HEK293 (cell line): ENCODE results near the gene CKS1B.
A peak's percentile ranks its signal among the peaks of the same experiment; 100 is the strongest.

Source experiments
- CTCF ChIA-PET: fragments of 350-600 bp; formaldehyde crosslinking; extraction: SDS; loops from one replicate; lab custom pipeline; 2021; ENCODE audit warnings: antibody characterized with exemption; lab: Yijun Ruan, JAX
- POLR2A ChIA-PET: fragments of 300-600 bp; formaldehyde crosslinking; extraction: SDS; loops from one replicate; lab custom pipeline; 2020; ENCODE audit warnings: antibody characterized with exemption, inconsistent platforms; lab: Yijun Ruan, JAX
- H3K27ac ChIP-seq: fragments of 200-500 bp; sonication (Bioruptor generic); 2 replicates; pipeline ENCODE4 v1.5.1; 2014; ENCODE audit warnings: low read depth, low read length, control low read depth, inconsistent platforms; ENCODE audit errors: extremely low read depth
- H3K36me3 ChIP-seq, 2 experiments: fragments of 200-500 bp in 1 of 2; sonication (Bioruptor generic) in 1 of 2; 1 replicate in 1 of 2; 2 replicates in 1 of 2; pipeline ENCODE4 v1.5.1; 2014 to 2017; ENCODE audit warnings: inconsistent platforms in 2 of 2, low read length in 2 of 2; ENCODE audit not compliant: control insufficient read depth in 2 of 2, insufficient read depth in 1 of 2
- H3K4me1 ChIP-seq: fragments of 200-500 bp; sonication (Bioruptor generic); 2 replicates; pipeline ENCODE4 v1.5.1; 2014; ENCODE audit warnings: mild to moderate bottlenecking, low read length, inconsistent platforms; ENCODE audit not compliant: control insufficient read depth, insufficient read depth
- H3K4me3 ChIP-seq: 2 replicates; pipeline ENCODE4 v1.5.1; 2011; ENCODE audit warnings: low read depth, mild to moderate bottlenecking, control low read depth, low read length, moderate library complexity
- H3K9me3 ChIP-seq: fragments of 200-500 bp; sonication (Bioruptor generic); 2 replicates; pipeline ENCODE4 v1.5.1; 2014; ENCODE audit warnings: low read depth, low read length, inconsistent platforms; ENCODE audit not compliant: control insufficient read depth, insufficient read depth
- ATF2 ChIP-seq: fragments of 450-650 bp; formaldehyde crosslinking; IDR thresholded peaks from 2 replicates; pipeline ENCODE4 v1.5.1; 2016; ENCODE audit warnings: missing biosample characterization, missing genetic modification characterization, low read depth
- KLF8 ChIP-seq: fragments of 450-650 bp; formaldehyde crosslinking; IDR thresholded peaks from 2 replicates; pipeline ENCODE4 v1.5.1; 2016; ENCODE audit warnings: missing biosample characterization, missing genetic modification characterization
- YY2 ChIP-seq: fragments of 450-650 bp; formaldehyde crosslinking; IDR thresholded peaks from 2 replicates; pipeline ENCODE4 v1.5.1; 2016; ENCODE audit warnings: missing biosample characterization, missing genetic modification characterization
- ZBTB17 ChIP-seq: fragments of 450-650 bp; formaldehyde crosslinking; IDR thresholded peaks from 2 replicates; pipeline ENCODE4 v1.5.1; 2016; ENCODE audit warnings: missing biosample characterization, missing genetic modification characterization
- ZNF155 ChIP-seq: fragments of 450-650 bp; formaldehyde crosslinking; IDR thresholded peaks from 2 replicates; pipeline ENCODE4 v1.5.1; 2016; ENCODE audit warnings: missing biosample characterization, missing genetic modification characterization
- ZNF16 ChIP-seq: fragments of 450-650 bp; formaldehyde crosslinking; IDR thresholded peaks from 2 replicates; pipeline ENCODE4 v1.5.1; 2016; ENCODE audit warnings: low read depth, missing biosample characterization, missing genetic modification characterization
- ZNF18 ChIP-seq: fragments of 450-650 bp; formaldehyde crosslinking; IDR thresholded peaks from 2 replicates; pipeline ENCODE4 v1.5.1; 2016; ENCODE audit warnings: missing biosample characterization, missing genetic modification characterization
- ZNF2 ChIP-seq: fragments of 450-650 bp; formaldehyde crosslinking; IDR thresholded peaks from 2 replicates; pipeline ENCODE4 v1.5.1; 2016; ENCODE audit warnings: missing biosample characterization, missing genetic modification characterization
- ZNF280D ChIP-seq: fragments of 450-650 bp; formaldehyde crosslinking; IDR thresholded peaks from 2 replicates; pipeline ENCODE4 v1.5.1; 2016; ENCODE audit warnings: missing biosample characterization, missing genetic modification characterization
- ZNF302 ChIP-seq: fragments of 450-650 bp; formaldehyde crosslinking; IDR thresholded peaks from 2 replicates; pipeline ENCODE4 v1.5.1; 2016; ENCODE audit warnings: missing biosample characterization, missing genetic modification characterization, low read depth
- ZNF404 ChIP-seq: fragments of 450-650 bp; formaldehyde crosslinking; IDR thresholded peaks from 2 replicates; pipeline ENCODE4 v1.5.1; 2017; ENCODE audit warnings: missing biosample characterization, missing genetic modification characterization
- ZNF501 ChIP-seq: fragments of 450-650 bp; formaldehyde crosslinking; IDR thresholded peaks from 2 replicates; pipeline ENCODE4 v1.5.1; 2016; ENCODE audit warnings: missing biosample characterization, missing genetic modification characterization
- ZNF521 ChIP-seq: fragments of 450-650 bp; formaldehyde crosslinking; IDR thresholded peaks from 2 replicates; pipeline ENCODE4 v1.5.1; 2017; ENCODE audit warnings: missing biosample characterization, mild to moderate bottlenecking, missing genetic modification characterization
- ZNF549 ChIP-seq: fragments of 450-650 bp; IDR thresholded peaks from 2 replicates; pipeline ENCODE4 v1.5.1; 2018; ENCODE audit warnings: missing biosample characterization, missing genetic modification characterization, mild to moderate bottlenecking, inconsistent platforms, moderate library complexity
- ZNF561 ChIP-seq: fragments of 450-650 bp; IDR thresholded peaks from 2 replicates; pipeline ENCODE4 v1.5.1; 2018; ENCODE audit warnings: missing biosample characterization, missing genetic modification characterization, borderline replicate concordance
- ZNF600 ChIP-seq: fragments of 450-650 bp; formaldehyde crosslinking; IDR thresholded peaks from 2 replicates; pipeline ENCODE4 v1.5.1; 2016; ENCODE audit warnings: missing biosample characterization, missing genetic modification characterization
- ZNF624 ChIP-seq: fragments of 450-650 bp; formaldehyde crosslinking; IDR thresholded peaks from 2 replicates; pipeline ENCODE4 v1.5.1; 2017; ENCODE audit warnings: missing biosample characterization, missing genetic modification characterization
- ZNF626 ChIP-seq: fragments of 450-650 bp; sonication (Bioruptor Pico); formaldehyde crosslinking; IDR thresholded peaks from 2 replicates; pipeline ENCODE4 v1.5.1; 2018; ENCODE audit warnings: missing biosample characterization, missing genetic modification characterization, inconsistent platforms
- ZNF639 ChIP-seq: fragments of 450-650 bp; formaldehyde crosslinking; IDR thresholded peaks from 2 replicates; pipeline ENCODE4 v1.5.1; 2016; ENCODE audit warnings: missing biosample characterization, missing genetic modification characterization
- ZNF707 ChIP-seq: fragments of 450-650 bp; formaldehyde crosslinking; IDR thresholded peaks from 2 replicates; pipeline ENCODE4 v1.5.1; 2016; ENCODE audit warnings: missing biosample characterization, missing genetic modification characterization
- TF ChIP-seq, protein P1 (sequence below): fragments of 450-650 bp; formaldehyde crosslinking; IDR thresholded peaks from 2 replicates; pipeline ENCODE4 v1.5.1; 2017; ENCODE audit warnings: missing biosample characterization, missing genetic modification characterization
- TF ChIP-seq, protein P2 (sequence below): fragments of 450-650 bp; formaldehyde crosslinking; IDR thresholded peaks from 2 replicates; pipeline ENCODE4 v1.5.1; 2016; ENCODE audit warnings: missing biosample characterization, missing genetic modification characterization

The CKS1B gene

GRCh38 chr1:155017041-155017945 lies 42.8 kb downstream of the CKS1B start (continued):
- 0 out of 2 replicates have a peak, but pooled peaks have one; percentile 23 for TF ChIP-seq ZNF302
- no peak for TF ChIP-seq ZNF624 (tag by site-specific recombination)
- TF ChIP-seq ZNF707 (tag by site-specific recombination), result no peak
- peak; percentile 82 for TF ChIP-seq YY2
- TF ChIP-seq ZNF280D (tag by site-specific recombination), result no peak
- TF ChIP-seq ZNF501 (tag by site-specific recombination), result peak; percentile 97
- TF ChIP-seq, protein P1, sequence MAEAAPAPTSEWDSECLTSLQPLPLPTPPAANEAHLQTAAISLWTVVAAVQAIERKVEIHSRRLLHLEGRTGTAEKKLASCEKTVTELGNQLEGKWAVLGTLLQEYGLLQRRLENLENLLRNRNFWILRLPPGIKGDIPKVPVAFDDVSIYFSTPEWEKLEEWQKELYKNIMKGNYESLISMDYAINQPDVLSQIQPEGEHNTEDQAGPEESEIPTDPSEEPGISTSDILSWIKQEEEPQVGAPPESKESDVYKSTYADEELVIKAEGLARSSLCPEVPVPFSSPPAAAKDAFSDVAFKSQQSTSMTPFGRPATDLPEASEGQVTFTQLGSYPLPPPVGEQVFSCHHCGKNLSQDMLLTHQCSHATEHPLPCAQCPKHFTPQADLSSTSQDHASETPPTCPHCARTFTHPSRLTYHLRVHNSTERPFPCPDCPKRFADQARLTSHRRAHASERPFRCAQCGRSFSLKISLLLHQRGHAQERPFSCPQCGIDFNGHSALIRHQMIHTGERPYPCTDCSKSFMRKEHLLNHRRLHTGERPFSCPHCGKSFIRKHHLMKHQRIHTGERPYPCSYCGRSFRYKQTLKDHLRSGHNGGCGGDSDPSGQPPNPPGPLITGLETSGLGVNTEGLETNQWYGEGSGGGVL (tag by site-specific recombination), result peak; percentile 100
- TF ChIP-seq ZNF549, result no peak
- TF ChIP-seq ZNF626, result no peak
- TF ChIP-seq ZNF561 (tag by site-specific recombination), result peak; percentile 93
- no peak for TF ChIP-seq ZNF404 (tag by site-specific recombination)
- TF ChIP-seq ZBTB17, result peak; percentile 95
- peak; percentile 97 for TF ChIP-seq KLF8 (tag by site-specific recombination)
- no peak for TF ChIP-seq ZNF521 (tag by site-specific recombination)
- TF ChIP-seq, all 188 proteins: peak for 83

DNA sequence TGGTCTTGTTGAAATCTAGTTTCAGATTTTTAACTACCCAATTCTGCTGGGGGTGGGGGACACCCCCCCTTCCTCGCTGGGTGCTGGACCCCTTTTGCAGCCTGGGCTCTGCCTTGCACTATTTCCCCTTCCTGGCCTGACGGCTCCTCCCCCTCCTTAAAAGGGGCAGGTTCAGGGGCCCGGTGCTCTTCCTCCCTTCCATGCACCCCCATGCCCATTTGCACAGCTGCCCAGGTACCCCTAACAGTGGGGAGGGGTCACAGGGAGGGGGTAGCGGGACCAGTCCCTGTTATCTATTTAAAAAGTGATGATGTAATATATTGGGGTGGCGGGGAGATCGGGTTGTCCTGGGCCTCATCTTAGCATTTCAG lies 43.5 kb downstream of the CKS1B start:
- Histone ChIP-seq H3K4me1 (peaks cover 3% of the 10 kb centered on the region; the same call in 1 of the 2 replicates), H3K36me3 (peaks cover 0 to 34% of the 10 kb centered on the region in 2 experiments; a peak in 1 of 3 replicates), H3K9me3 (no peaks in the 10 kb centered on the region), H3K4me3 (peak overlapping the region; percentile 31; the same call in 1 of the 2 replicates), H3K27ac (peak overlapping the region; percentile 48; the same call in 1 of the 2 replicates)
- CTCF ChIA-PET, result interaction anchor here (0.6 to 3.3 kb wide), 31 partner anchors 11 to 331 kb away, joined by 3 to 38 read pairs (median 5); partner anchors contain the start of genes DCST1, DCST2, EFNA3 and FLAD1
- POLR2A ChIA-PET, result interaction anchor here (1.0 to 2.2 kb wide), 10 partner anchors 11 to 62 kb away, joined by 3 to 12 read pairs (median 7); partner anchors contain the start of genes ADAM15, FLAD1, LENEP and PBXIP1
- TF ChIP-seq ZNF18 (no peak), ZNF639 (tag by site-specific recombination) (no peak), ZNF155 (tag by site-specific recombination) (no peak), ZNF2 (tag by site-specific recombination) (no peak), ZNF600 (tag by site-specific recombination) (no peak), ZNF16 (no peak), ATF2 (tag by site-specific recombination) (no peak)
- TF ChIP-seq, protein P2, sequence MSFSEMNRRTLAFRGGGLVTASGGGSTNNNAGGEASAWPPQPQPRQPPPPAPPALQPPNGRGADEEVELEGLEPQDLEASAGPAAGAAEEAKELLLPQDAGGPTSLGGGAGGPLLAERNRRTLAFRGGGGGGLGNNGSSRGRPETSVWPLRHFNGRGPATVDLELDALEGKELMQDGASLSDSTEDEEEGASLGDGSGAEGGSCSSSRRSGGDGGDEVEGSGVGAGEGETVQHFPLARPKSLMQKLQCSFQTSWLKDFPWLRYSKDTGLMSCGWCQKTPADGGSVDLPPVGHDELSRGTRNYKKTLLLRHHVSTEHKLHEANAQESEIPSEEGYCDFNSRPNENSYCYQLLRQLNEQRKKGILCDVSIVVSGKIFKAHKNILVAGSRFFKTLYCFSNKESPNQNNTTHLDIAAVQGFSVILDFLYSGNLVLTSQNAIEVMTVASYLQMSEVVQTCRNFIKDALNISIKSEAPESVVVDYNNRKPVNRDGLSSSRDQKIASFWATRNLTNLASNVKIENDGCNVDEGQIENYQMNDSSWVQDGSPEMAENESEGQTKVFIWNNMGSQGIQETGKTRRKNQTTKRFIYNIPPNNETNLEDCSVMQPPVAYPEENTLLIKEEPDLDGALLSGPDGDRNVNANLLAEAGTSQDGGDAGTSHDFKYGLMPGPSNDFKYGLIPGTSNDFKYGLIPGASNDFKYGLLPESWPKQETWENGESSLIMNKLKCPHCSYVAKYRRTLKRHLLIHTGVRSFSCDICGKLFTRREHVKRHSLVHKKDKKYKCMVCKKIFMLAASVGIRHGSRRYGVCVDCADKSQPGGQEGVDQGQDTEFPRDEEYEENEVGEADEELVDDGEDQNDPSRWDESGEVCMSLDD (tag by site-specific recombination), result no peak
